NOMO-1 treated with DMSO at 0.1 percent for 48 hours (cell line): ENCODE results near the gene MAP4K4.
A peak's percentile ranks its signal among the peaks of the same experiment; 100 is the strongest.
"Not testable (repeated sequence)": the region's sequence is repeated elsewhere in the genome, so short reads cannot be mapped to it uniquely, and the experiment has no call there.

Source experiments
- DNase-seq: peaks from one replicate; lab custom pipeline; 2025; ENCODE audit not compliant: unreplicated experiment; lab: John Stamatoyannopoulos, UW

The MAP4K4 gene

DNA sequence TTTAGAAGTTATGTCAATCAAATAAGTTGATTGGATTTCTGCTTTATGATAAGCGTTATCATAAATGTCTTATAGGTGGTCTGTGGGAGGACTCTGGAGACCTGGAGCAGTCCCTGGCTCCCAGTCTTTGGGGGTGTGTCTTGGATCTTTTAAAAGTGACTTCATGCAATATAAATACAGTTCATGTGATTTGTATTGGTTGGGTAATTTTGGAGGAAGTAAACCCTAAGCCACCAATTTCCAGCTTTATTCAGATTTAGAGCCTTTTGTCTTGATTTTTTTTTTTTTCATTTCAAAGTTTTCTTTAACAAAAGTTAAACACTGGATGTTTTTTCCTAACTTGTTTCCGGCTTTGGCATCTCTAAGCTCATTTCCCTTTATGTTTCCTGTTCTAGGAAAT lies 68.8 kb downstream of the MAP4K4 start:
- DNase-seq = no peak

DNA sequence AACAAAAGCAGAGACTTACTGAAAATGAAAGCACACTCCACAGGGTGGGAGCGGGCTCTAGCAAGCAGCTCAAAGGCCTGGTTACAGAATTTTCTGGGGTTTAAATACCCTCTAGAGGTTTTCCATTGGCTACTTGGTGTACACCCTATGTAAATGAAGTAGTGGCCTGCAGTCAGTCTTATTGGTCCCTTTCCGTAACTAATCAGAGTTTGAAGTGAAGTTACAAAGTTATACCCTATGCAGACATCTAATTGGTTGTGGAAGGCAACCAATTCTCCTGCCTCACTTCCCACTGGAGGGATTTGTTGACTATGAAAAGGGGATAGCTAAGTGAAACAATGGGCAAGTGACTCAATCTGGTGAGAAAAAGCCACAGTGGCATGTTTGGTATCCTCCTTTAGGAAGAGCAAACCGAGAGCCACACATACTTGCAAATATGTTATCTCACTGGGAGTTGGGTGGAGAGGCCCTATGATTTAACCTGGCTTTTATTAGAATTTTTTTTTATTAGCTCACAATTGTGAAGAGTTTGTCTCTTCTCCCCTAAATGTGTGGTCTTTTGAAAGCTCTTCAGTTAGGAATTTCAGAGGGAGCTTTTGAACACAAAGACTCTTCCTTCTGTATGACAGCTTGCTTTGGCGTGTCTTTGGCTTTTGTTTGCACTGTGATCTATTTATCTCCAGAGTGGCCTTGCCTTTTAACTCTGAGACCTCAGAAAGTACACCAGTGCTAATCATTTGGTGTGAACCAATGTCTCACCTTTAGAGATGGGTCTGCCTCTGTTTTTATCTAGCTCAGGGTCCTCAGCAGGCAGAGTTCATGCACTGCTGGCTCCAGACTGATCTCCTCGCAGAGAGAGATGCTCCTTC lies 69.6 kb downstream of the MAP4K4 start:
- no peak for DNase-seq

DNA sequence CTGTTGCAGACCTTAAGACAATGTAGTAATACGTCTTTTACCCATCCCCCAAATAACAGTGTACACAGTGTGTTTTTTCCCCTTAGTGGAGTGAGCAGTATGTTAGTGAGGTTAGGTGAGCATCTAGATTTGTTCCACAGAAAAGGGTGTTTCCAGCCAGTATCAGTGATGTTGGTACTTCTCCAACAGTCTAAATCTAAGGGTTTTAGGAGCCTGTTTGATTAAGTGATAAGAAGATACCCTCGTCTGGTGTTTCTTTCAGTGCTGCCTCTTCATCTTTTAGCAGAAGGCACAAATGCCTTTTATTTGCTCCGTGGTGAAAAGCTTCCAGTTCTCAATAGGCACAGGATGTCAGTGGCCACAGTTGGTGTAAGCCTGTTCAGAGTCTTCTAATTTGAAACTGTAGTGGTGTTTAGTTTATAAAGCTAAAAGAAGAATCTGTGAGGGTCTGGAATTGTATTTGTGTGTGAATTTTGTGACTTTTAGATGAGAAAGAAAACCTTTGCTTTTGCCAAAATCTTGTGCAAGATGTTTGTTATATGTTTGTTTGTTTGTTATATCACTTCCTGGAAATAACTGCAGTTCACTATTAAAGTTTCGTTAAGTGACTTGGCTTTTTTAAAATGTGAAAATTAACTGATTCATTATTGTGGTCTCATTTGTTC lies 71.2 kb downstream of the MAP4K4 start:
- no peak for DNase-seq

DNA sequence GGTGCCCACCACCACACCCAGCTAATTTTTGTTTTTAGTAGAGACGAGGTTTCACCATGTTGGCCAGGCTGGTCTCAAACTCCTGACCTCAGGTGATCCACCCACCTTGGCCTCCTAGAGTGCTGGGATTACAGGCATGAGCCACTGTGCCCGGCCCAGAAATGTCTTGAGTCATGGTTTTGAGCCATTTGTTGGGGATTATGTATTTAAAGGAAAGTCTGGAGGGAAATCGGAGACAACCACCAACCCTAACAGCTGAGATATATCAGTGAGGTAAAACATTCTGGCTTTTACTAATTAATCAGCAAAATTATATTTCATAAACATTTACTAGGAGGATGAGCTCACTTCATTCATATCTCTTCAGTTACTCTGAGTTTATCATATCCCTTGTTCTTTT lies 72.2 kb downstream of the MAP4K4 start:
- DNase-seq = not testable (repeated sequence)

DNA sequence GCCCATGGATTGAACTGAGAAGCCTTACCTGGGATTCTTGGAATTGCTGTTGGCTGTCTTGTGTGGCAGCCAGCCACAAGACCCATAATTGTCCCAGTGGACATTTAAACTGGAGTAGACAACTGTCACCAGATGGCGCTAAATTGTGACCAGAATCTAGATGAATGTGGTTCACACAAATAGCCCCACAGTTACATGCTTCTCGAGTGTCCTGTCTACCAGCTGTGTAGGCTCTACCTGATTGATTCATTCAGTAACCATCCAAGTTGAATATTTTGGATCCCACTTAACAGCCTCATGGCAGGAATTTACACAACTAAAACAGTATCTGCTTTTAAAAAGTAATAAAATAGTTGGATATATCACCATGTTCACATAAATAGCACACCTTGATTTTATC lies 73.2 kb downstream of the MAP4K4 start:
- DNase-seq = peak; percentile 41

DNA sequence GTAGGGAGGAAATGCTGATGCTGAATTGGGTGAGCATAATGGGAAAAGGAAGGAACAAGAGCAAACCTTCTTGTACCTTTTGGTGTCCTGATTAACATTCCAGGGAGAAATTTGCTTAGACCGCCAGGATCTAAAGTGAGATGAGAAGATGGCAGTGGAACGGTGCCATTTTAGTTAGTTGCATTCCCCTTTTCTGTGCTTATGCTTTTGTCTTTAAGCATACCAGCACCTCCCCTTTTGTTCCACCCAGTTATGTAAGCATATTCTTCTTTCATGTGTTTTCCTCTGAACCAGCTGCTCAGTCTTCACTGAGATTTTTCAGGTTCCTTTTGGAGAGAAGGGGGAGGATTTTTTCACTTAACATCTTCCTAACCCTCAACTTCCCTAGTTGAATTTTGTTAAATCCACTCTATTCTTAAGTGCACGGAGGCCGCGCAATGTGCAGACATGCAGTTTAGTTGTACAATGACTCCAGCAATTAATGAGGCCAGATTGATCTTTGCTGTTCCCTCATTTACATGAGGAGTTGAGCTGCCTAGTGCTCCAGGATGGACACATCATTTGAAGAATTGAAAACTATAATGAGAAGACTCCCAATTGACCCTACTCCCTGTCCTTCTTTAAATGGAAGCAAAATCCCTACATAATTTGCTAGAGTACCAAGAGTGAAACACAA lies 73.9 kb downstream of the MAP4K4 start:
- no peak for DNase-seq

DNA sequence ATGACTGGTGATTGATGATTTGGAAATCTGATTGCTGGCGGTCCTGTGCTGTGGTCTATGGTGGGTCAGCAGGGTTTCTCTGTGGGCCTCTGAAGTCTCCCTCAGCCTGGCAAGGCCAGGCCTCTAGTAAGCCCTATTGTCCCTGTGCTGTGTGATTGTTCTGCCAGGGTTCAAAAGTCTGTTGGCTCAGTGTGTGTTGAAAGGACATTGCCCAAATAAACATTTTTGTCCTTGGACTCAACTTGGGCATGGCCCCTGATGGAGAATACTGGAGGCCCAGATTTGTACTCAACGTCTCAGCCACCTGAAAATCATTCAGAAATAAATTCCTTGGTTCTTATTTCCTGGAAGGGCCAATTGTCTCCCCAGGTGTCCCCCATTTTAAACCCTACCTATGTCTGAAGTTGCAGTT lies 74.4 kb downstream of the MAP4K4 start:
- no peak for DNase-seq

DNA sequence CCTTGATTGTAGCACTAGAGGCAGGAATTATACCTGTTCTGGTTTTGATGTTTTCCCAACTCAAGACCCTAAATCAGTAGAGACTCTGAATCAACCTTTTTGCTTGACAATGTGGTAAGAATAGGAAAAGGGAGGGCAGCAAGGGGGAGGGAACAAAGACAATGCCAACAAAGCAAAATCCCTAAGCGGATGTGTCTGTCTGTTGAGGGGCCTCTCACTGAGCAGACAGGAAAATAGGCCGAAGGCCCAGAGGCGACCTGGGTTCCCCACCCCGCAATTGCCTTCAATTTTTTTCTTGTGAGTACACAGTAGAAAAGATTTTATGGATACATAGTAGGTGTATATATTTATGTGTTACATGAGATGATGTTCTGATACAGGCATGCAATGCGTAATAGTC lies 75.6 kb downstream of the MAP4K4 start:
- DNase-seq = no peak

DNA sequence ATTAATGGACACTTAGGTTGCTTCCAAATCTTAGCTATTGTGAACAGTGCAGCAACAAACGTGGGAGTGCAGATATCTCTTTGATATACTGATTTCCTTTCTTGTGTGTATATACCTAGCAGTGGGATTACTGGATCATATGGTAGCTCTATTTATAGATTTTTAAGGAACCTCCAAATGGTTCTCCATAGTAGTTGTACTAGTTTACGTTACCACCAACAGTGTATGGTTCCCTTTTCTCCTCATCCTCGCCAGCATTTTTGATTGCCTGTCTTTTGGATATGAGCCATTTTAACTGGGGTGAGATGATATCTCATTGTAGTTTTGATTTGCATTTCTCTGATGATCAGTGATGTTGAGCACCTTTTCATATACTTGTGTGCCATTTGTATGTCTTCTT lies 76.5 kb downstream of the MAP4K4 start:
- DNase-seq = not testable (repeated sequence)

DNA sequence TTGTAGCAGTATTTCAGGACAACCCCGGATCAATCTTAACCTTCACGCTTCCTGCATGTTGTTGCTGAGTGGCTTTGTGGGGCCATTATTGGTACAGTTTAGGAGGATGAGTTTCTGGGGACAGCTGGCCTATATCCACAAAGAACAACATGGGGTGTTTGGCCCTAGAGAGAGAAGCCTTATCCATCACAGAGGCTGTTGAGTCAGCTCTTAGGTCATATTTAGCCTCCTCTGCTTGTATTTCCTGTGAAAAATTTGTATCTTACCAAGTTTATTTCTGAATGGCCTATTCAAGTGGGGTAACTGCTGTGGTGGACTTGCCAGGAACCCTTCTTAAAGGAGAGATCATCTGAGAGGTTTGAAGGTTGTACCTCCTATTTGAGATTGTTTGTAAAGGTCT lies 77.6 kb downstream of the MAP4K4 start:
- no peak for DNase-seq

DNA sequence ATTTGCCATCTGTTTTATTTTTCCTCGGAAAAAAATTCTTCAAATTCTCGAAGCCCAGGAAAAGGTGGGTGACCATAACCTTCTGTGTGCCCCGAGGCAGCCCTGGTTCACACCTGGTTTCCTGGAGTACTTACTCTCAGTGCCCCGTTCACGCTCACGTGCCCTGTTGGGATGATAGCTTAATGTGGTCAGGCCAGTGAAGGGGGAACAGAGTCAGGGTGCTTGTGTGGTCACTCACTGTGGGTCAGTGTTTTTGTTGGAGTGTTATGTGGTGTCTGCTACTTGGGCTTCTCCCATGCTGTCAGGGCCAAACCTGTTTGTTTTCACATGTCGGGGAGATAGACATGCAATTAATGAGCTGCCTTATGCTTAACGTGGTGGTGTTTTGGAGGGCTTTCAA lies 78.1 kb downstream of the MAP4K4 start:
- no peak for DNase-seq

DNA sequence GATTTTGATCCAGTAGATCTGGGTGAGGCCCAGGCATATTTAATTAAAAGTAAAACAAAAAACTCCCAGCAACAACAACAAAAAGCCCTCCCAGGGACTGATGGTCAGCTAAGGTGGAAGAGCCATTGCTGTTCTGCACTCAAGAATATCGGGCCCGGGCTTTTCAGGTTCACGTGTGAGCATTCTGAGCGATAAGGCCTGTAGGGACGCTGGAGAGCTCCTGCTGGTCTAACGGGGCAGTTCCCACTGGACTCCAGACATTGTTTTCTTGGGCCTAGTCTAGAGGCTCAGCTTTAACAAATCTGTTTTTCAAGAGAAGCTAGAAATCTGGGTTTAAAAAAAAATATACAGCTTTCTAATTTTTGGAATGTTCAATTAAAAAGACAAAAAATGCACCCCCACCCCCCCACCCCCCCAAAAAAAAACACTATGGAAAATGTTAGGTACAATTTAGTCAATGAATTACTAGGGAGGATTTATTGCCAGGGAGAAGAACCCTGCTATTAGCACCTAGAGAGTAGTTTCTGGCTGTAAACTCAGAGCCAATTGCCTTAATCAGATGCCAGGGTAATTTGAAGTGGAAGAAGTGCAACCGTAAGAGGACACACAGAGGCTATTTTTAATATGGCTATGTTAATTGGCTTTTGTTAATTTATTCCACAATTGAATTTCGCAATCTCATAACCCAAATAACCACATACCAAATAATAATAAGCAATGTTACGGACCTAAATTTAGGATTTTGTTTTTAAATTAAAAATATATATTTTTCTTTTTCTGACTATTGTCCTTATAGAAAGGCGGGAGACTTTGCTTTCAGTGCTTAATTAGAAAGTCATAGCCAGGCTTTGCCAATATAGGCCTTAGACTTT lies 78.9 kb downstream of the MAP4K4 start:
- no peak for DNase-seq

DNA sequence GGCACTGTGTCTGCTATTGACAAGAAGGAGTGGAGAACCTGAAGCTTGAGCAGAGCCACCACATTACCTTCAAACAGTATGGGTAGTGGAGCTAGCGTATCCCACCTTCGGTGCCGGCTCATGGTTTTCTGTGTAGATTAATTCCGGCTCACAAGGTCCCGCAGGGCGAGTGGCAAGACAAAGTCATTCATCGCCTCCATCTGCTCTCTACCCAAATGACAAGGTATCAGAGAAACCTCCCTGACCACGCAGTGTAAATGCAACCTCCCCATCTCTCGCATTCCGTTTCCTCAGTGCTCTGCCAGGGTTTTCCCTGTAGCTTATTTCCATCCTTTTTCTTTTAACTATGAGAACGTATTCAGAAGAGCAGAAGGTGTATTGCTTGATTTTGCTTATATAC lies 79.8 kb downstream of the MAP4K4 start:
- DNase-seq = no peak

DNA sequence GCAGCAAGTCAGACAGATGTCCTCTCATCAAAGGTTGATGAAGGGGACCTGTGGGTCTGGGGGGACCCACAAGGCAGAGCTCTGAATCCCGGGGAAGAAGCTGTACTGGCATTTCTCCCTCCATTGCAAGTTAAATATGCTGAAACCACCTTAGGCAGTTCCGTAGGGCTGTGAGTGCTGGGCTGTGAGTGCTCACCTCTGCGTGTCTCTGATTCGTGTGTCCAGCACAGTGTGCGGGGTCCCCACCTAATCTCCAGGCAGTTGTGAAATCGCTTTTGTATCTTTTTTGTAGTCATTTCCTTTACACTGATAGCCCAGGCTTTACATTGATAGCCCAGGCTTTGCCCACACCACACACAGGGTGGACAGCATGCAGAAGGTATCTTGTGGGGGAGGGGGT lies 80.6 kb downstream of the MAP4K4 start:
- DNase-seq = no peak

DNA sequence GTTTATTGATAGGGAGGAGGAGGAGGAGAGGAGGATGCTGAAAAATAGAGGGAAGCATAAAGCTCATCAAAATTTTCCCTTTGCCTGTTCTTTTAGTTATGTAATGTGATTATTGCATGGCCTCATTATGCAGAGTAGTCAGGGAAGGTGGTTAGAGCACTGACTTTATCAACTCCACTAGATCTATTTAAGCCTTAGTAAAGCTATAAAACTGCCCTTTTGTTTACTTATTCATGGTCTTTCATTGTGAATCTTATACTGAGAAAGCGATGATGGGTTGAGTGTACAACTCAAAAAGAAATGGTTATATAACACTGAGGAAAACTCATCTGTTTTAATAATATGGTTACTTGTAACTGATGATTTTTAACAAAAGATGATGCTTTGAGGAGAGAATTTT lies 81.7 kb downstream of the MAP4K4 start:
- DNase-seq = no peak

DNA sequence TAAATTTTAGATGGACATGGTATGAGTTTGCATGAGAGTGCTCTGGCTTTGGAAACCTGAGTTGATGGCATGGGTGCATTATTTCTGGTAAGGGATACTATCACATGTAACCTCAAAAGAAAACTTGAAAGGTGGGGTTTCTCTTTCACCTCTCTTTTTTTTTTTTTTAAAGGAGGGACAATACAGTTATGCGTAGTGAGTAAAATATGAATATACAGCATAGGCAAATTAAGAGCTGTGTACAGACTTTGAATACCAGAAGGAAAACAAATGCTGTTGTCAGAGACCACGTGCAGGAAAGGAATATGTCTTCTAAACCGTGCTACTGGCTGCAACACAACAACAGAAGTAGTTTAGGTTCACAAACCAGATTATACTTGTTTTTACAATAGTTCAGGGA lies 82.1 kb downstream of the MAP4K4 start:
- no peak for DNase-seq

DNA sequence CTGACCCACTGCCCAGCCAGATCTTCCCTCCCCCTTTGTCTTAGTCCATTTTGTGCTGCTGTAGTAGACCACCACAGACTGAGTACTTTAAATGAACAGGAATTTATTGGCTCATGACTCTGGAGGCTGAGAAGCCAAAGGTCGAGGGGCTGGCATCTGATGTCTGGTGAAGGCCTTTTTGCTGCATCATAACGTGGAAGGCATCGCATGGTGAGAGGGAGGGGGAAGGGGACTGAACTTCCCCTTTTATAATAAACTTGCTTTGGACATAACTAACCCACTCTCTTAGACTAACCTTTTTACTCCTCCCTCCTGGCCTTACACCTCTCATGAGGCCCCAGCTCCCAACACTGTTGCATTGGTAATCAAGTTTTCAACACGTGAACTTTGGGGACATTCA lies 83.8 kb downstream of the MAP4K4 start:
- peak; percentile 82 for DNase-seq

DNA sequence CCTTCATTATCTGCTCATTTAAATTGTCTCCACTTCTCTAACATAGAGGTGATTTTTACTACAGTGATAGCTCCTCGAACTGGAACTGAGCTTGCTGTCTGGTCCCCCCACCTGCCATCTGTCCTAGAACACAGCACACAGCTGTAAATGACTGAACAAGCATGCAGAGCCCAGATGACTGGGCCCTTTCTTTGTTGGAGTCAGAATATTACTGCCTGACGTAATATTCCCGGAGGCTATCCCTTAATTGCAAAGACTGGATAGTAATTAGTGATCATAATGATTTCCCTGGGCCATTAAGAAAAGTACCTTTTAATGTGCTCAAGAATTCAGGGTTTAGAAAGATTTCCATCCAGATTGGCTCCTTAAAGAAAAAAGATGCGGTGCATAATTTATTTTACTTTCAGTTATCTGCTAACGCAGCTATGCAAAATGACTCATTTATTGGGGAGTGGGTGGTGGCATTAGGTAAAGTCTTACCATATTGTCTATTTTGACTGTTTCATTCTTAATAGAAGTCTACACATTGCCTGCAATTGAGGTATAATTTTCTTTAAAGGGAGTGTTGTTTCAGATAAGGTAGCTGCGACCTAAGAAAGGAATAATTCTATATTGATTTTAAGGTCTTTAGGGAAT lies 84.4 kb downstream of the MAP4K4 start:
- no peak for DNase-seq

DNA sequence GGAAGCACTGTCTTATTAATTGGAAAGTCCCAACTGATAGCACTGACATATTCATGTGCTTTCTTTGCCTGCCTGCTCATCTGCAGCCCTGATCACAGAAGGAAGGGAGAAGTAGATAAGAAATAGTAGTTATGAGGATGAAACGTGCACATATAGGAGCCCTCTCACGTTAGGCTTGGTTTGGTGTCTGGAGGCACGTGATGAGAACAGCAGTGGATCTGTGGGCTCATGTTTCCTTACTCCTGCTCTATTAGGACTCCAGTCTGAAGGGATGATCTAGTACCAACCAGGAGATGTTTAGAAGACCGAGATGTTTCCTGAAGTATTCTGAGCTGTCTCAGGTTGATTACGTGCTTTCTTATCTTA lies 84.9 kb downstream of the MAP4K4 start:
- no peak for DNase-seq

DNA sequence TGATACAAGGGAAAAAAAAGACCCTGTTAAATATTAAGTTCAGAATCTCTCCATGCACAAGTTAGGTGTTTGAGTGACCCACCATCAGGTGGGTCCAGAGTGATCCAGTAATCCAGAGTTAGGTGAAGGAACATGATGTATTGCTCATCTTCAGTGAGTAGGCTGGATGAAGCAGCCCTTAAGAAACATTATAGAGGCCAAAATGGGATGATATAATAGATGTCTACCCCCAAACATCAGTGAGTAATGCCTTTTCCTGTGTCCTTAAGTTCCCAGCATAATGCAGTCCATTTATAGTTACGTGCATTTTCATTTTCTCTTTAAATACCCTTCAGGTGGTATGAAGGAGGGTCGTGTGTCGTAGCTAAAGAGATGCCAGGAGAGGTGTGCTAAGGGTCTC lies 89.6 kb downstream of the MAP4K4 start:
- no peak for DNase-seq

DNA sequence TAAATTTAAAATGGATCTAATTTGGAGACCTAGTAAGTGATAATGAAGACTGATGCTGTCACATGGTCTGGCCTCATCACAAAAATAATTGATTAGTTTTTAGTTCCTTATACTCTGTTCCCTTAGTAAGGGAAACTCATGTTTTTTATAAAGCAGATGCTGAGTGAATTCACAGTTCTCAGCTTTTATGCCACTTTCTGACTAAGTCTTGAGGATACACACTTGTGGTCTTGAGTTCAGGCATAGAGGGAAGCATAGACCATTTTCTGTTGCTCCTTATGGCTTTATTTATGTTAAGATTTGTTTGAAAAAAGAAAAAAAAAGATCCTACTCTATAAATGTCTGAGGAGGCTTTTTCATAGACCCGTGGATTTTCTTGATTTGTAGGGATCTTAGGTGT lies 91.1 kb downstream of the MAP4K4 start:
- no peak for DNase-seq
